ENCODE results near the gene LHB.
"Not testable (repeated sequence)": the region's sequence is repeated elsewhere in the genome, so short reads cannot be mapped to it uniquely, and the experiment has no call there.

The LHB gene

GRCh38 chr19:49017041-49017665 lies at the start of gene LHB:
Gene LHB (minus strand): TSS chr19:49017091. CDS start chr19:49017081, 10 bp downstream.
- FAIRE-seq = no peak

GRCh38 chr19:49065905-49066512 lies 49.1 kb upstream of the LHB start:
- no peak for FAIRE-seq

GRCh38 chr19:49064768-49065611 lies 48.1 kb upstream of the LHB start, which contains the start of gene NTF4:
Gene NTF4 (minus strand): TSS chr19:49064818. CDS start chr19:49061997, 2,821 bp downstream.
- FAIRE-seq = no peak

- no peak for FAIRE-seq
Measured at GRCh38 chr19:49064029-49064629, 47.2 kb upstream of the LHB start.

- no peak for FAIRE-seq
Measured at GRCh38 chr19:49061445-49061844, 44.6 kb upstream of the LHB start.

GRCh38 chr19:49061000-49061399 lies 44.1 kb upstream of the LHB start:
- no peak for FAIRE-seq

GRCh38 chr19:49059053-49059452 lies 42.2 kb upstream of the LHB start:
- no peak for FAIRE-seq

- FAIRE-seq = no peak
Measured at GRCh38 chr19:49058562-49058961, 41.7 kb upstream of the LHB start.

GRCh38 chr19:49057636-49058234 lies 40.8 kb upstream of the LHB start, which contains the start of gene CGB7:
Gene CGB7 (minus strand): TSS chr19:49057749. CDS start chr19:49055375, 2,374 bp downstream.
- FAIRE-seq = no peak

GRCh38 chr19:49056902-49057596 lies 40.2 kb upstream of the LHB start:
- not testable (repeated sequence) for FAIRE-seq

GRCh38 chr19:49056101-49056901 lies 39.4 kb upstream of the LHB start:
- FAIRE-seq = no peak

- not testable (repeated sequence) for FAIRE-seq
Measured at GRCh38 chr19:49050376-49051033, 33.6 kb upstream of the LHB start.

- not testable (repeated sequence) for FAIRE-seq
Measured at GRCh38 chr19:49049834-49050233, 32.9 kb upstream of the LHB start.

- FAIRE-seq = not testable (repeated sequence)
Measured at GRCh38 chr19:49049011-49049410, 32.1 kb upstream of the LHB start, which contains the start of gene CGB8. Gene CGB8 (minus strand): TSS chr19:49049111. CDS start chr19:49048739, 372 bp downstream.

- FAIRE-seq = not testable (repeated sequence)
Measured at GRCh38 chr19:49043548-49043947, 26.7 kb upstream of the LHB start, which contains the start of gene CGB5. Gene CGB5 (plus strand): TSS chr19:49043848. CDS start chr19:49044210, 362 bp downstream.

GRCh38 chr19:49042666-49043065 lies 25.8 kb upstream of the LHB start:
- FAIRE-seq = not testable (repeated sequence)

GRCh38 chr19:49042177-49042576 lies 25.3 kb upstream of the LHB start:
- FAIRE-seq = no peak

- not testable (repeated sequence) for FAIRE-seq
Measured at GRCh38 chr19:49039736-49040135, 22.8 kb upstream of the LHB start.

- FAIRE-seq = not testable (repeated sequence)
Measured at GRCh38 chr19:49038557-49039276, 21.8 kb upstream of the LHB start.

Data from endometrium (tissue), 2 donors.